ENCODE results near the gene TMEM170A. TPM values are rescaled to one million over a fixed set of nuclear protein-coding genes. Genes with fewer than 3 reads are reported as not detected.
"Not testable (repeated sequence)": the region's sequence is repeated elsewhere in the genome, so short reads cannot be mapped to it uniquely, and the experiment has no call there.

The TMEM170A gene
- polyA plus RNA-seq, 4 donors = 33.1 to 43.4 (median 41.0) TPM

DNA sequence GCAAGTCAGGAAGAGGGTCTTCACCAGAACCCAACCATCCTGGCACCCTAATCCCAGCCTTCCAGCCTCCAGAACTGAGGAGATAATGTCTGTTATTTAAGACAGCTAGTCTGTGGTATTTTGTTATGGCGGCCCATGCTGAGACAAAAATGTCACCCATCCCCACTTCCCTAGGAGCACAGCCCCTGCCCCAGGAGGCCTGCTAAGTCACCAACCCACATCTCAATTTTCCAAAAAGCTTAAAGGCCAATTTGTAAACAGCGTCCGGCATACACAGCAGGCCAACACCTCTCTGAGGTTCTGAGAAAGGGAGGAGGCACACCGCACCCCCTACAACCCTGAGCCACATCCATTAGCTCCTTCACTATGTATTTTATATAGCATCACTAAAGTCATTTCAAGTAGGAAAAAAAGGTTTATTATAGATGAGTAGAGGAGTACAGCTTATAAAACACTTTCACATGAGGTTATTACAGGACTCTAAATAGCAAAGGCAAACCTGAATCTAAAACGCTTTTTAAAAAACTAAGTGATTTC, 6.9 kb downstream of the TMEM170A start:
- DNase-seq (ENCODE audit: low read depth in 4 of 4, low spot score in 3 of 4) = no peak

DNA sequence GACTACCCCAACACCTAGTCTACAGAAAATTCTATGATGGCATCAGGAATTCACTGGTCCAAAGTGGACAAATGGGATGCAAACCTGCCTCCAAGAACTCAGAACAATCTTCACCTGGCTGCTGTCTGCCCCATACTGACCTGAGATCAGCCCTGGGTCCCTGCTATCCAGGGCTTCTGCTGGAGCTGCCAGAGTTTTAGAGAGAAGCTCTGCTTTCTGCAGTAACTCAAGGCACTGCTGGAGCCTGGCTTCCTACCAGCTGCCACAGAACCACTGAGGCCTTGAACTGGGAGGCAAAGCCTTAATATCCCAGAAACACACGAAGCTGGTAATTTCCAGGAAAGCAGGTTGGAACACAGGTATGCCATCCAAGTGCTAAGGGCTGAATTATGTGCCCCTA, 7.5 kb downstream of the TMEM170A start:
- no peak for DNase-seq (ENCODE audit: low read depth in 4 of 4, low spot score in 3 of 4)

DNA sequence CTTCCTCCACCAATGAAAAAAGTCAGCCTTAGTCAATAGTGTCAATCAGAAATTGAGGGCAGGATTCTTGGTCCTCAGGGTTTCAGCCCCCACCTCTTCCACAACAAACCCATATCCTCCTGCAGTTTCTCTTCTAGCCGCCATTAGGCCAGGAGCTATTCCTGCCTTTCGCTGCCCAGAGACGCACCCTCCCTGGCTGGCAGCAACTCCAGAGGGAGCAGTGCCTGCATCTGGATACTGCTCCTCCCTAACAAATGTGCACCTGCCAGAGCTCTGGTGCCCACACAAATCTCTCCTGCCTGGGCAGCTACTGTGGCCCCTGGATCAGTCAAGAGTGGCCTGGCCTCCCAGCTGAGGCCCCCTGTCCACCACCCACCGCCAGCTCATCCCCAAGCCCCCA, 8.0 kb downstream of the TMEM170A start:
- not testable (repeated sequence) for DNase-seq (ENCODE audit: low read depth in 4 of 4, low spot score in 3 of 4)

DNA sequence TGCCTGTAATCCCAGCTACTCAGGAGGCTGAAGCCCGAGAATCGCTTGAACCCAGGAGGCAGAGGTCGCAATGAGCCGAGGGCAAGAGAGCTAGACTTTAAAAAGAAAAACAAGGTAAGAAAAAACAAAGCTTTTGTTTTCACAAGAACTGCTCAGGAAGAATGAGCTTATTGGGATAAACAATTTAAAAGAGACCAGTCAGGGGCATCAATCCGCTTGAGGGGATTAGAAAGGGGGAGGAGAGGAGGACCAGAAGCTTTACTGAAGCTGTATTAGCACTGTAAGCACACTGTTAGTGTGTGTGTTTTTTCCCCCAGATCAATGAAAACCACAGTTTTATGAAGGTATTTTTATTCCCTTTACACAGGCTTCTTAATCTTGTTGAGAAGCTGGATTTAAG, 8.8 kb downstream of the TMEM170A start:
- DNase-seq (ENCODE audit: low read depth in 4 of 4, low spot score in 3 of 4) = no peak

DNA sequence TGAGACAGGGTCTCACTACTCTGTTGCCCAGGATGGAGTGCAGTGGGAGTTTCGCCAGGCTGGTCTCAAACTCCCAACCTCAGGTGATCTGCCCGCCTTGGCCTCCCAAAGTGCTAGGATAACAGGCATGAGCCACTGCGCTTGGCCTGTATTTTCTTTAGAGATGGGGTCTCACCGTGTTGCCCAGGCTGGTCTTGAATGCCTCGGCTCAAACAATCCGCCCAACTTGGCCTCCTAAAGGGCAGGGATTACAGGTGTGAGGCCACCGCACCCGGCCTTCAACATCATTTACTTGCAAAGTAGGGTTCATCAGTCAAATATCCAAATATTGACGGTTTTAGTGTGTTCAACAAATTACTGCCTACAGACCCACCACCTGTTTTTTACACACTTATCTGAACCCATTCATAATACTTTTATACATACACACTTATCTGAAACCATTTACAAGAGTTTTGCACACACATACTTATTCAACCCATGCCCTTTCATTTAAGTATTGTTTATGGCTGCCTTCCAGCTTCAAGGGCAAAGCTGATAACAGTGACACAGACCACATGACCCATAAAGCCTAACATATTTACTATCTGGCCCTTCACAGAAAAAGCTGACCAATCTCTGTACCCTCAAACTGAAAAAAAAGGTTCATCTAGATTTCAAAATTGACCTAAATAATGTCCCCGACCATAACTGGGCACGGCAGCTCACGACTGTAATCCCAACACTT, 11.9 kb downstream of the TMEM170A start:
- DNase-seq (ENCODE audit: low read depth in 4 of 4, low spot score in 3 of 4) = no peak

DNA sequence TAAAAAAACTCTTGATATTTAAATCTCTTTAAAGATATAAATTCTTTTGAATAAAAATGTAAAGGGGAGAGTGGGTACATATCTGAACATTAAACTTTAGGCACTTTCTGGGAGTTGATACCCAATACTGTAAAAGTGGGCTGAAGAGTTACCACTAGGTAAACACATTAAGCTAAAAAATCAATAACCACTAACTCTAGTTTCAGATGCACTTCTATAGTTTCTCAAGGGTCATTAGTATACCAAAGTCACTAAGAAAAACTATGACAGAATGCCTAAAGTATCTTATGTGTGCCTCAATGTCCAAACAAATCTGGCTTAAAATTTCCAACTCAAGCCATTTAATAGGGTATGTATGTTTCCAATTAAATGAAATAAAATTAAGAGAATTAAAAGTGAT, 18.1 kb downstream of the TMEM170A start:
- DNase-seq (ENCODE audit: low read depth in 4 of 4, low spot score in 3 of 4) = no peak

DNA sequence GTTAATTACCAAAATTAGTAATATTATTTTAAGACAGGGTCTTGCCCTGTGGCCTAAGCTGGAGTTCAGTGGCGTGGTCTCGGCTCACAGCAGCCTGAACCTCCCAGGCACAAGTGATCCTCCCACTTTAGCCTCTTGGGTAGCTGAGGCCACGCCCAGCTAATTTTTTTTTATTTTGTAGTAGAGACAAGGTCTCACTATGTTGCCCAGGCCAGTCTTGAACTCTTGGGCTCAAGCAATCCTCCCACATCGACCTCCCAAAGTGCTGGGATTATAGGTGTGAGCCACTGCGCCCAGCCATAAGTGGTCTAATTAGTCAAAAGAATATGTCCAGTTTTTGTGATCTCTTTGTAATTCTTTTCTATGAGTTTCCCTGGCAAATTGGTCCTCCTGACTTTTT, 19.2 kb downstream of the TMEM170A start:
- DNase-seq (ENCODE audit: low read depth in 4 of 4, low spot score in 3 of 4) = no peak

DNA sequence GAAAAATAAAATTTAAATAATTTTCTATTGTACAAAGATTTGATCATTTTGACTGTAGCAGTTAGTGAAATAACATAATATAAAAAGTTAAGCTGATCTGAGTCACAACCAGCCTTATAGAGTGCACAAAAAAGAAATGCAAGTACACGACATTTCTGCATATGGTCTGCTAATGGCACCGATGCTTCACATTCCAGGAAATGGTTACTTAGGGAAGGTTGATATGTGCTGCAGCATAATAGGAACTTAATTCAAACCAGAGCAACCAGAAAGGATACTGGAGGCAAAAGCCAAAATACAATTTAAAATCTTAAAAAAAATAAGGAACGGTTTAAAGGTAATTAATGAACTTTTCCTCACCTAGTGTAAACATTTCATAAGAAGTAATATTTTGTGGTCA, 21.2 kb downstream of the TMEM170A start:
- DNase-seq (ENCODE audit: low read depth in 4 of 4, low spot score in 3 of 4) = no peak

DNA sequence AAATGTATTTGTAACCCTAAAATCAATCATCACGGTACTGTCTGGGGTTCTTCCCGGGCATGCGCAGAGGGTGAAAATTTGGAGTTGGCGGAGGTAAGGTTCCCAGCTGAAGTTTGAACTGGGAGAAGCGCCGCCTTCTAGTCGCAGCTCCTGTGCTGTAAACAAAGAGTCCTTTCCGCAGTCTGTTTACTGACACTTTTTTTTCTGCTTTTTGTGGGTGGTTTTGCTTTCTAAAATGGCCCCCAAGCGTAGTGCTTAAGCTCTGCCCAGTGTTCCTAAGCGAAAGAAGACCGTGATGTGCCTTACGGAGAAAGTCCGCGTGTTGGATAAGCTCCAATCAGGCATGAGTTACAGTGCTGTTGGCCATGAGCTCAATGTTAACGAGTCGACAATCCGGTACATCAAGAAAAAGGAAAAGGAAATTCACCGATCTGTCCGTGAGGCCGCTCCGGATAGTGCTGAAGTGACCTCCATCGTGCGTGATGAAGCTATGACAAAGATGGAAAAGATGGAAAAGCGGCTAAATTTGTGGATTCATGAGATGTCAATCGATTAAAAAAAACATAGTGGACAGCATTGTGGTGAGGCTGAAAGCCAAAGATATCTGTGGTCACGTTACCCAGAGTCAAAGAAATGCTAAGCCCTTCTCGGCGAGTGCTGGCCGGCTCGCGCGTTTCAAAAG, 30.6 kb downstream of the TMEM170A start:
- DNase-seq (ENCODE audit: low read depth in 4 of 4, low spot score in 3 of 4) = peak; percentile 78 to 85 (median 82)

DNA sequence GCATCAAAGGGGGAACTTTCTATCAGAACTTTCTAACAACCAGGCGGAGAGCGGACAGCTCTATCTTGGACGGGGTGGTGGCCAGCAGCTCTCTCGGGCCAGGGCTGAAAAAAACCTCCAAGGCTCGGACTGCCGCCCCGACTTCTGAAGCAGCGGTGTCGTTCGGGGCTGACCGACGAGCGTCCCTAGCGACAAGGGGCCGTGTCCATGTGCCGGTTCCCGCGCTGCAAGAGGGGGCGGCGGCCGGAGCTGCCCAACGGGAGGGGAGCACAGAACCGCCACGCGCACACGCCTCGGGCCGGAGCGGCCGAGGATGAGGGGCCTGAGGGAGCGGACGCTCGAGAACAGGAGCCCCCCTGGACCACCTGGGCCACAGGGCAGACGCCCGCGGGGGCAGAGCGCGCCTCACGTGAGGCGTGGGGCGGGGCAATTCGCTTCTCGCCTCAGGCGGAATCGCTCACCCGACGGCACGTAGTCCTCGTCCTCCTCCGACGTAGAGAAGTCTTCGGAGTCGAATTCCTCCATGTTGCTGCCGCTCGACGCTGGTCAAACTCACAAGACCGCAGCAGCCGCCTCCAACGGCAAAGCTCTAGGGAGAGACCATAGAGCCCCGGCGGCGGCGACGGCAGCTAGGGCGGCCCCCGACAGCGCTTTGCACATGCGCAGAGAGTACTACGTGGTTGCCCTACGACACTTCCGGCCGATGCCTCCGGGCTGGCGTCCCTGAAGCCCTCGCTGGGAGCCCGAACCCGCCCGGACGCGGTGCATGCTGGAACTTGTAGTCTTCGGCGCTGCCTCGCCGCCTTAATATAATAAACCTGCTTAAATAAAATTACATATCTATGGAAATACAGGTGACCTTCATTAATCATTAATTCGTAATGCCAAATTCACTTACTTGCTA, 31.4 kb downstream of the TMEM170A start, which contains the start of gene CFDP1:
CFDP1 (minus strand) TSS at position 676 of the 904 bp plus-strand sequence; CDS start at position 525, 151 bp downstream.
- DNase-seq (ENCODE audit: low read depth in 4 of 4, low spot score in 3 of 4) = peak; percentile 91 to 96 (median 91)

DNA sequence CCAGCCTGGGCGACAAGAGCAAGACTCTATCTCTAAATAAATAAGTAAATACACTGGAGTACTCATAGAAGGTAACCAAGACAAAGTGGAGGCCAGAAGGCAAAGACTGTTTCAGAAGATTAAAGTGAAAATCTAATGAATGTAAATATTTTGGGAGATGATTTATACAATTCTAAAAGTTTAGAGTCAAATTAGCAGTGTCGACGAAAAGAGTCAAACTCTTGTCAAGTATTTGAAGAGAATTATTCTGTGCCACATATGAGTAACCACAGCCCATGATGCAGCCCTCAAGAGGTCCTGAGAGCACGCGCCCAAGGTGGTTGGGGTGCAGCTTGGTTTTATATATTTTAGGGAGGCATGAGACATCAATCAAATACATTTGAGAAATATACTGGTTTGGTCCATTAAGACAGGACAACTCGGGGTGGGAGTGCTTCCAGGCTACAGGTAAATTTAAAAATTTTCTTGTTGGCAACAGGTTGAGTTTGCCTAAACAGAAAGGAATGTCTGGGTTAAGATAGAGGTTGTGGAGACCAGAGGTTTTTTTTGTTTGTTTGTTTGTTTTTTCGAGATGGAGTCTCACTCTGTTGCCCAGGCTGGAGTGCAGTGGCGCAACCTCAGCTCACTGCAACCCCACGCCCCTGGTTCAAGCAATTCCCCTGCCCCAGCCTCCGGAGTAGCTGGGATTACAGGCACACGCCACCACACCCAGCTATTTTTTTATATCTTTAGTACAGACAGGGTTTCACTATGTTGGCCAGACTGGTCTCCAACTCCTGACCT, 34.7 kb downstream of the TMEM170A start:
- DNase-seq (ENCODE audit: low read depth in 4 of 4, low spot score in 3 of 4) = no peak

DNA sequence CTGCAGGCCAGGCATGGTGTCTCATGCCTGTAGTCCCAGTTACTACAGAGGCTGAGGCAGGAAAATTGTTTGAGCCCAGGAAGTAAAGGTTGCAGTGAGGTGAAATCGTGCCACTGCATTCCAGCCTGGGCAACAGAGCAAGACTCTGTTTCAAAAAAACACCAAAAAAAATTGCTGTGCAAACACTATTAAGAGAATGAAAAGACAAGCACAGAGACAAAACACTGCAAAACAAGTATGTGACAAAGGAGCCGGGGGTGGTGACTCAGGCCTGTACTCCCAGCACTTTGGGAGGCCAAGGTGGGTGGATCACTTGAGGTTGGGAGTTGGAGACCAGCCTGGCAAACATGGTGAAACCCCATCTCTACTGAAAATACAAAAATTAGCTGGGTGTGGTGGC, 38.0 kb downstream of the TMEM170A start:
- DNase-seq (ENCODE audit: low read depth in 4 of 4, low spot score in 3 of 4) = not testable (repeated sequence)

DNA sequence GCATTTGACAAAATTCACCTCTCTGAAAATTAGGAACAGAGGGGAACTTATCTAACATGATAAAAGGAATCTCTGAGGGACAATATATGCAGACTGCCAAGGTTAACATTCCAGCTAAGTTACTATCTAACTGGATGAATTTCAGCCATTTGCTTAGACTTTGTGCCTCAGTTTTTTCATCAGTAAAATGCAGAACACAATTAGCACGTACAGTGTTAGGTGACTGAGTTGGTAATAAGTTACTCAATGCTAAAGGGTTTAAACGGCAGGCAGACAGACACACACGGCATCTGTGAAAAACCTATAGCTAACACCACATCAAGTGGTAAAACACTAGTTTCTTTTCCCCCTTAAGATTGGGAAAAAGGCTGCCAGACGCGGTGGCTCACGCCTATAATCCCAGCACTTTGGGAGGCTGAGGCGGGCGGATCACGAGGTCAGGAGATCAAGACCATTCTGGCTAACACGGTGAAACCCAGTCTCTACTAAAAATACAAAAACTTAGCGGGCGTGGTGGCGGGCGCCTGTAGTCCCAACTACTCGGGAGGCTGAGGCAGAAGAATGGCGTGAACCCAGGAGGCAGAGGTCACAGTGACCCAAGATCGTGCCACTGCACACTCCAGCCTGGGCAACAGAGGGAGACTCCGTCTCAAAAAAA, 40.3 kb downstream of the TMEM170A start:
- peak in 2 of 4 donors; percentile 18 to 28 for DNase-seq (ENCODE audit: low read depth in 4 of 4, low spot score in 3 of 4)

DNA sequence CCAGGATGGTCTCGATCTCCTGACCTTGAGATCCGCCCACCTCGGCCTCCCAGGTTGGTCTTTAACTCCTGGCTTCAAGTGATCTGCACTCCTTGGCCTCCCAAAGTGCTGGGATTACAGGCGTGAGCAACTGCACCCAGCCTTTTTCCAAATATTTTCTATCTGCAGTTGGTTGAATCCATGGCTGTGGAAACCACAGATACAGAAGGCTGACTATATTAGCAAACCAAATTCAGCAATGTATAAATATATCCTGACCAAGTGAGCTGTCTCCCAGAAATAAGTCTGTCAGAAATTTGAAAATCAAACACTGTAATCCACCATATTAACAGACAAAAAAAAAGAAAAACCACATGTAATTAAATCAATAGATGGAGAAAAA, 40.8 kb downstream of the TMEM170A start:
- no peak for DNase-seq (ENCODE audit: low read depth in 4 of 4, low spot score in 3 of 4)

DNA sequence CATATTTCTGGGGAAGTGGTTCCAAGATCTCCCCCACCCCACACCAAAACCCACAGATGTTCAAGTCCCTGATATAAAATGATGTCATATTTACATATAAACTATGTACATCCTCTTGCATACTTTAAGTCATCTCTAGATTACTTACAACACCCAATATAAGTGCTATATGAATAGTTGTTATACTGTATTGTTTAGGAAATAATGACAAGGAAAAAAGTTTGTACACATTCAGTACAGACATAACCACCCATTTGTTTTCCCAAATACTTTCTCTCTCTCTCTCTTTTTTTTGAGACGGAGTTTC, 42.7 kb downstream of the TMEM170A start:
- DNase-seq (ENCODE audit: low read depth in 4 of 4, low spot score in 3 of 4) = no peak

DNA sequence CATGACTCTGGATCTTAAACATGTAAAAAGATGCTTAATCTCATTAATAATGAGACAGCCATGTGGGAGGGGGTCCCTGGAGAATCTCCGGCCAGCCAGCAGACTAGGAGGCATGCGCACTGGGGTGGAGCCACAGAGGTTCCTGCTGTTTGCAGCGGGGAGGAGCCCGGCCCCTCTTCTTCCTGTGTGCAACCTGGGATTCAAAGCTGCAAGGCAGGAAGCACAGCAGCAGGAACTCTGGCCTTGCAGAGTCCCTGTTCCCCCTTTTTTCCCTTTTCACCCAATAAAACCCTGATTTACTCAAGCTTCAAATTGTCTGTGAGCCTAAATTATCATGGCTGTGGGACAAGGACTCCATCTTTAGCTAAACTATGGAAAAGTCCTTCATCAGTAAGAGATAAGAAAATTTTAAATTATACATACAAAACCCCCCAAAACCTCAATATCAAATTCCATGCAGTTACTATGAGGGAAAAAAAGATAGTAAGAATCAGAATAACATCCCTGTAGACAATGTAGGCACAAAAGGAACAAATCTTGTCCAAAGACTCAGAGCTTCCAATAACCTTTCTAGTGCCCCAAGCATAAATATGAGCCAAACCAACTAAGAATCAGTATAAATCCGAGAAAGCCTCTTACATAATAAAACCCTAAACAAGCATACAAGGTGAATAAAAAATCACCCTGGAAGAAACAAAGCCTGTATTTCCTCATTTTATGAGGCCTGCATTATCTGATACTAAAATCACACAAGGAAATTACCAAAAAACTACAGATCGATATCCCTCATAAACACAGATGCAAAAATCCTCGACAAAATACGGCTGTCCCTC, 43.3 kb downstream of the TMEM170A start:
- peak in 3 of 4 donors; percentile 38 to 53 (median 39) for DNase-seq (ENCODE audit: low read depth in 4 of 4, low spot score in 3 of 4)

DNA sequence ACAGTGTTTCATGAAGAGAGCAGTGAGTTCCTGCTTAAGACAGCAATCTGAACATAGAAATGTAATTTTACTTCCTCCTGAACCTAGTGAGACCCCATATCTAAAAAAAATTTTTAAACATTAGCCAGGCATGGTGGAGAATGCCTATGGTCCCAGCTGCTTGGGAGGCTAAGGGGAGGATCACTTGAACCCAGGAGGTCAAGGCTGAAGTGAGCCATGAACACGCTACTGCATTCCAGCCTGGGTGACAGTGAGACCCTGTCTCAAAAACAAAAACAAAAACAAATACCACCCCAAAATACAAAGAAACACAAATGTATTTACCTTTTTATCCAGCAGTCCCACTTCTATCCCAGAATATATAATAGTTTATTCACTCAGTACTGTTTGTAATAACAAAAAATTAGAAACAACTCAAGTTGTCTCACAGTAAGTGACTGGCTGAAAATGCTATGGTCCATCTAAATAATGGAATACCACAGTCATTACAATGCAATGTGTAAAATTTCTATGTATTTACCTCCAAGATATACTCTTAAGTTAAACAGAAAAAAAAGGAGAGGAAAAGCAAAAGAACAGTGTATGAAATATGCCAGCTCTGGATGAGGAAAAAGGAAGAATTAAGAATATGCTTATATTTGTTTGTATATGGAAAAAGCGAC, 47.5 kb downstream of the TMEM170A start:
- DNase-seq (ENCODE audit: low read depth in 4 of 4, low spot score in 3 of 4) = no peak

DNA sequence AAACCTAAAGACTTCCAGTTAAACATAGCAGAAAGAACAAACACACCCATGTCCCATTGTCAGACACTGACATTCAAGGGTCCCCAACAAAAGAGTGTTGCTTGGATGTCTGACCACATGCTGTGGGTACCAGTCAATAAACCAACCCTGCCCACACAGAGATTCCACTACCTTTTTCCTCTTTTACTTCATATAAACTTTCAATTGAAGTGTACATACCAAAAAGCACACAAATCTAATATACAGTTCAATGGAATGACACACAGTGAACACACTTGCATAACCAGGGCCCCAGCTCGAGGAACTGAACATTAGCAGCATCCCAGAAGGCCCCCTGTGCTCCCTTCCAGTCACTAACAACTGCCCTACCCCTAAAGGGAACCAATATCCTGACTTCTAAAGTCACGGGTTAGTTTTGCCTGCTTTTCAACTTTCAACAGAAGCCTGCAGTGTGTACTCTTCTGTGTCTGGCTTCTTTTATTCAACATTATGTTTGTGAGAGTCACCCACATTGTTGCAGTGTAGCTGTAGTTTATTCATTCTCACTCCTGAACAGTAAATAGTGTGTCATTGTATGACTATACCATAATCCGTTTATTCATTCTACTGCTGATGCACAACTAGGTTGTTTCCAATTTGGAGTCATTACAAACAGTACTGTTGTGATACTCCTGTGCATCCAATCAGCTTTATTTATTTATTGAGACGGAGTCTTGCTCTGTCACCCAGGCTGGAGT, 49.2 kb downstream of the TMEM170A start:
- no peak for DNase-seq (ENCODE audit: low read depth in 4 of 4, low spot score in 3 of 4)

Measured in right renal pelvis (tissue), 4 donors.